ENCODE results near the gene NFATC1. TPM values are rescaled to one million over a fixed set of nuclear protein-coding genes. Genes with fewer than 3 reads are reported as not detected.
"Not testable (repeated sequence)": the region's sequence is repeated elsewhere in the genome, so short reads cannot be mapped to it uniquely, and the experiment has no call there.

The NFATC1 gene
- total RNA-seq, 2 experiments from 2014 or later: 94.2 to 98.5 TPM

- H3K27ac Mint-ChIP-seq: peak overlapping the region; percentile 40
- H3K4me3 Mint-ChIP-seq: no peak overlapping the region
- no peaks in the 10 kb centered on the region for H3K9me3 Mint-ChIP-seq
- peaks cover 10% of the 10 kb centered on the region for H3K36me3 Mint-ChIP-seq
- no peak for DNase-seq
- no peaks in the 10 kb centered on the region for H3K27me3 Mint-ChIP-seq
- peaks cover 7% of the 10 kb centered on the region for H3K4me1 Mint-ChIP-seq
Observed at GRCh38 chr18:79479116-79479760, 83.5 kb downstream of the NFATC1 start.

- H3K9me3 Mint-ChIP-seq: no peaks in the 10 kb centered on the region
- no peaks in the 10 kb centered on the region for H3K27me3 Mint-ChIP-seq
- H3K27ac Mint-ChIP-seq: no peak overlapping the region
- H3K4me1 Mint-ChIP-seq: peaks cover 7% of the 10 kb centered on the region
- no peak for DNase-seq
- H3K36me3 Mint-ChIP-seq: peaks cover 10% of the 10 kb centered on the region
- H3K4me3 Mint-ChIP-seq: no peak overlapping the region
Observed at GRCh38 chr18:79479761-79480161, 84.0 kb downstream of the NFATC1 start.

- Mint-ChIP-seq H3K27me3 (no peaks in the 10 kb centered on the region), H3K9me3 (no peaks in the 10 kb centered on the region), H3K36me3 (peaks cover 10% of the 10 kb centered on the region), H3K4me1 (peaks cover 7% of the 10 kb centered on the region), H3K27ac (peak overlapping the region; percentile 20), H3K4me3 (no peak overlapping the region)
- no peak for DNase-seq
Observed at GRCh38 chr18:79480171-79481045, 84.7 kb downstream of the NFATC1 start.

GRCh38 chr18:79481046-79481790 is 85.5 kb downstream of the NFATC1 start:
- no peak for DNase-seq
- H3K9me3 Mint-ChIP-seq: no peaks in the 10 kb centered on the region
- peaks cover 7% of the 10 kb centered on the region for H3K4me1 Mint-ChIP-seq
- H3K27ac Mint-ChIP-seq: peak overlapping the region; percentile 20
- H3K27me3 Mint-ChIP-seq: no peaks in the 10 kb centered on the region
- no peak overlapping the region for H3K4me3 Mint-ChIP-seq
- H3K36me3 Mint-ChIP-seq: peaks cover 10% of the 10 kb centered on the region

GRCh38 chr18:79483393-79483792 is 87.7 kb downstream of the NFATC1 start:
- not testable (repeated sequence) for DNase-seq, H3K4me3 Mint-ChIP-seq, H3K27ac Mint-ChIP-seq

GRCh38 chr18:79483971-79484491 is 88.3 kb downstream of the NFATC1 start:
- H3K4me3 Mint-ChIP-seq: no peak overlapping the region
- H3K27me3 Mint-ChIP-seq: no peaks in the 10 kb centered on the region
- DNase-seq: no peak
- H3K9me3 Mint-ChIP-seq: no peaks in the 10 kb centered on the region
- H3K4me1 Mint-ChIP-seq: no peaks in the 10 kb centered on the region
- H3K36me3 Mint-ChIP-seq: peaks cover 6% of the 10 kb centered on the region
- H3K27ac Mint-ChIP-seq: no peak overlapping the region

More at GRCh38 chr18:79483393-79483792, 87.7 kb downstream of the NFATC1 start:
- H3K4me1 Mint-ChIP-seq, H3K27me3 Mint-ChIP-seq, H3K9me3 Mint-ChIP-seq, H3K36me3 Mint-ChIP-seq: not testable (repeated sequence)

- Mint-ChIP-seq H3K36me3 (peaks cover 6% of the 10 kb centered on the region), H3K27ac (no peak overlapping the region), H3K4me3 (no peak overlapping the region), H3K4me1 (no peaks in the 10 kb centered on the region), H3K27me3 (no peaks in the 10 kb centered on the region), H3K9me3 (no peaks in the 10 kb centered on the region)
- no peak for DNase-seq
Observed at GRCh38 chr18:79484661-79485621, 89.2 kb downstream of the NFATC1 start.

GRCh38 chr18:79485788-79486355 is 90.1 kb downstream of the NFATC1 start:
- Mint-ChIP-seq H3K27ac (no peak overlapping the region), H3K4me1 (no peaks in the 10 kb centered on the region), H3K4me3 (no peak overlapping the region), H3K9me3 (no peaks in the 10 kb centered on the region), H3K36me3 (peaks cover 6% of the 10 kb centered on the region), H3K27me3 (no peaks in the 10 kb centered on the region)
- no peak for DNase-seq

- H3K4me1 Mint-ChIP-seq: peaks cover 4% of the 10 kb centered on the region
- H3K9me3 Mint-ChIP-seq: no peaks in the 10 kb centered on the region
- H3K4me3 Mint-ChIP-seq: no peak overlapping the region
- peaks cover 9% of the 10 kb centered on the region for H3K36me3 Mint-ChIP-seq
- DNase-seq: no peak
- no peaks in the 10 kb centered on the region for H3K27me3 Mint-ChIP-seq
- H3K27ac Mint-ChIP-seq: no peak overlapping the region
Observed at GRCh38 chr18:79486356-79487182, 90.8 kb downstream of the NFATC1 start.

- no peak overlapping the region for H3K27ac Mint-ChIP-seq
- DNase-seq: no peak
Observed at GRCh38 chr18:79487183-79487800, 91.6 kb downstream of the NFATC1 start.

GRCh38 chr18:79487801-79488201 is 92.1 kb downstream of the NFATC1 start:
- Mint-ChIP-seq H3K27ac (no peak overlapping the region), H3K9me3 (no peaks in the 10 kb centered on the region), H3K27me3 (no peaks in the 10 kb centered on the region), H3K4me3 (no peak overlapping the region), H3K4me1 (peaks cover 12% of the 10 kb centered on the region), H3K36me3 (peaks cover 18% of the 10 kb centered on the region)
- no peak for DNase-seq

More at GRCh38 chr18:79487183-79487800, 91.6 kb downstream of the NFATC1 start:
- Mint-ChIP-seq H3K27me3 (no peaks in the 10 kb centered on the region), H3K4me1 (peaks cover 10% of the 10 kb centered on the region), H3K9me3 (no peaks in the 10 kb centered on the region), H3K4me3 (no peak overlapping the region), H3K36me3 (peaks cover 15% of the 10 kb centered on the region)

GRCh38 chr18:79488311-79489050 is 92.8 kb downstream of the NFATC1 start:
- Mint-ChIP-seq H3K36me3 (peaks cover 19% of the 10 kb centered on the region), H3K4me3 (no peak overlapping the region), H3K27ac (no peak overlapping the region)

More at GRCh38 chr18:79488311-79489050, 92.8 kb downstream of the NFATC1 start:
- no peak for DNase-seq
- Mint-ChIP-seq H3K4me1 (peaks cover 12% of the 10 kb centered on the region), H3K9me3 (no peaks in the 10 kb centered on the region), H3K27me3 (no peaks in the 10 kb centered on the region)

Measured in activated naive CD8-positive, alpha-beta T cell treated with anti-CD3 and anti-CD28 coated beads for 36 hours (primary cell).